PFSK-1 (cell line): ENCODE data around the gene PGRMC2.

Experiments
- REST ChIP-seq, 2 experiments: IDR thresholded peaks; 2 replicates each; pipeline versions ENCODE4 v1.6.1 to v1.8.0; 2011 to 2012; ENCODE audit warnings: low read depth in 2 of 2, low read length in 2 of 2, control low read depth in 1 of 2, inconsistent platforms in 1 of 2, mild to moderate bottlenecking in 1 of 2, moderate library complexity in 1 of 2; ENCODE audit not compliant: insufficient read depth in 1 of 2
- SIN3A ChIP-seq: IDR thresholded peaks from 2 replicates; pipeline ENCODE4 v1.6.1; 2012; ENCODE audit warnings: mild to moderate bottlenecking, low read length, moderate library complexity, borderline replicate concordance; ENCODE audit not compliant: insufficient read depth

- TF ChIP-seq REST (IDR thresholded peaks at IDR 0.05; ENCODE audit: insufficient read depth in 1 of 2, low read depth in 2 of 2, low read length in 2 of 2) (no peak), SIN3A (no peak)
Observed at GRCh38 chr4:128256539-128256938, 31.1 kb downstream of the PGRMC2 start.
